Suprapubic skin (tissue), 4 donors: ENCODE data around the gene ASZ1. TPM values are rescaled to one million over a fixed set of nuclear protein-coding genes. Genes with fewer than 3 reads are reported as not detected.
"Not testable (repeated sequence)": the region's sequence is repeated elsewhere in the genome, so short reads cannot be mapped to it uniquely, and the experiment has no call there.

Experiments used
- DNase-seq, 2 donors: peaks; one replicate each; pipeline ENCODE4 v3.0.0-alpha.2; 2019; ENCODE audit warnings: low spot score in 2 of 2
- H3K27ac ChIP-seq: fragments of 200-600 bp; sonication (generic); one replicate; pipeline ENCODE4 v1.5.1; 2019
- H3K27me3 ChIP-seq: fragments of 200-600 bp; sonication (generic); one replicate; pipeline ENCODE4 v1.5.1; 2019
- H3K36me3 ChIP-seq: fragments of 200-600 bp; sonication (generic); one replicate; pipeline ENCODE4 v1.5.1; 2019
- H3K4me1 ChIP-seq: fragments of 200-600 bp; sonication (generic); one replicate; pipeline ENCODE4 v1.5.1; 2019
- H3K4me3 ChIP-seq: fragments of 200-600 bp; sonication (generic); one replicate; pipeline ENCODE4 v1.5.1; 2019; ENCODE audit warnings: mild to moderate bottlenecking
- H3K9me3 ChIP-seq: fragments of 200-600 bp; sonication (generic); one replicate; pipeline ENCODE4 v1.5.1; 2019
- EP300 ChIP-seq: sonication (generic); formaldehyde crosslinking; IDR thresholded peaks from one replicate; pipeline ENCODE4 v1.6.1; 2017; ENCODE audit warnings: antibody characterized with exemption
- POLR2A ChIP-seq, 2 donors: fragments of 450-650 bp; IDR thresholded peaks; one replicate each; pipeline ENCODE4 v1.6.1; 2017; ENCODE audit warnings: antibody characterized with exemption in 2 of 2, mild to moderate bottlenecking in 2 of 2, moderate library complexity in 2 of 2
- POLR2AphosphoS5 ChIP-seq, 3 donors: sonication (generic); formaldehyde crosslinking; IDR thresholded peaks; one replicate each; pipeline ENCODE4 v1.6.1; 2017; ENCODE audit warnings: antibody characterized with exemption in 3 of 3
- WGBS: methylation state at CpG from one replicate; pipeline ENCODE4 v1.1.5; 2018; 5-methylcytosine and 5-hydroxymethylcytosine counted together
- total RNA-seq, 4 donors: library from RNA; depleted of rRNA; stranded (reverse); fragments of >200 nt; gene quantifications; one replicate each; pipeline ENCODE4 v1.1.0, GENCODE V29; 2016
- TF ChIP-seq, protein P1 (sequence below), 2 donors: fragments of 200-600 bp in 1 of 2; fragments of 450-650 bp in 1 of 2; sonication (generic) in 1 of 2; IDR thresholded peaks; one replicate each; pipeline ENCODE4 v1.5.1; 2016 to 2019; ENCODE audit warnings: antibody characterized with exemption in 2 of 2, mild to moderate bottlenecking in 1 of 2, moderate library complexity in 1 of 2

Gene ASZ1, protein sequence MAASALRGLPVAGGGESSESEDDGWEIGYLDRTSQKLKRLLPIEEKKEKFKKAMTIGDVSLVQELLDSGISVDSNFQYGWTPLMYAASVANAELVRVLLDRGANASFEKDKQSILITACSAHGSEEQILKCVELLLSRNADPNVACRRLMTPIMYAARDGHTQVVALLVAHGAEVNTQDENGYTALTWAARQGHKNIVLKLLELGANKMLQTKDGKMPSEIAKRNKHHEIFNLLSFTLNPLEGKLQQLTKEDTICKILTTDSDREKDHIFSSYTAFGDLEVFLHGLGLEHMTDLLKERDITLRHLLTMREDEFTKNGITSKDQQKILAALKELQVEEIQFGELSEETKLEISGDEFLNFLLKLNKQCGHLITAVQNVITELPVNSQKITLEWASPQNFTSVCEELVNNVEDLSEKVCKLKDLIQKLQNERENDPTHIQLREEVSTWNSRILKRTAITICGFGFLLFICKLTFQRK
- not detected for total RNA-seq

DNA sequence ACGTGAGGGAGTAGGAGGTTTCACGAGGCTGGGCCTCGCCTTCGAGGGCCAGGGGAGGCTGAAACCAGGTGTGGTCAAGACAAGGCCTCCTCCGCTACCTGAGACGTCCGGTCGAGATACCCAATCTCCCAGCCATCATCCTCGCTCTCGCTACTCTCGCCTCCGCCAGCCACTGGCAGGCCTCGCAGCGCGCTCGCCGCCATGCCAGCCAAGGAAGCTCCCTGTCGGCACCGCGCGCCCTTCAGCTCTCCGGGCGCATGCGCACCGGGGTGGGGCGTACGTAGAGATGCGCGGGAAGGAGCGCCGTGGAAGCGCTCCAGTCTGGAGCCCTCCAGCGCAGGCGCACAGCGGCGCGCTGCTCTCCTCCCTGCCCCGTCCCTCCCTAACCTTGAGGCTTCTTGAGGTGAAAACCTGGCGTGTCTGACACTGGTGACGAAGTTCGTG, at the start of gene ASZ1:
Gene ASZ1, minus strand, starts transcription at position 236 of the 444 bp plus-strand sequence. Its CDS starts 33 bp downstream, at position 203.
- 86% methylated on average over 40 of the region's 41 CpGs for WGBS
- DNase-seq = no peak
- Histone ChIP-seq H3K4me3 (no peak within 1 kb of the TSS), H3K36me3 (no peaks in the 10 kb centered on the region), H3K27ac (no peak within 1 kb of the TSS), H3K9me3 (no peaks in the 10 kb centered on the region), H3K27me3 (no peaks in the 10 kb centered on the region), H3K4me1 (no peaks in the 10 kb centered on the region)
- TF ChIP-seq POLR2A (IDR thresholded peaks at IDR 0.05) (no peak), POLR2AphosphoS5 (IDR thresholded peaks at IDR 0.05) (no peak), EP300 (no peak)
- TF ChIP-seq, protein P1, sequence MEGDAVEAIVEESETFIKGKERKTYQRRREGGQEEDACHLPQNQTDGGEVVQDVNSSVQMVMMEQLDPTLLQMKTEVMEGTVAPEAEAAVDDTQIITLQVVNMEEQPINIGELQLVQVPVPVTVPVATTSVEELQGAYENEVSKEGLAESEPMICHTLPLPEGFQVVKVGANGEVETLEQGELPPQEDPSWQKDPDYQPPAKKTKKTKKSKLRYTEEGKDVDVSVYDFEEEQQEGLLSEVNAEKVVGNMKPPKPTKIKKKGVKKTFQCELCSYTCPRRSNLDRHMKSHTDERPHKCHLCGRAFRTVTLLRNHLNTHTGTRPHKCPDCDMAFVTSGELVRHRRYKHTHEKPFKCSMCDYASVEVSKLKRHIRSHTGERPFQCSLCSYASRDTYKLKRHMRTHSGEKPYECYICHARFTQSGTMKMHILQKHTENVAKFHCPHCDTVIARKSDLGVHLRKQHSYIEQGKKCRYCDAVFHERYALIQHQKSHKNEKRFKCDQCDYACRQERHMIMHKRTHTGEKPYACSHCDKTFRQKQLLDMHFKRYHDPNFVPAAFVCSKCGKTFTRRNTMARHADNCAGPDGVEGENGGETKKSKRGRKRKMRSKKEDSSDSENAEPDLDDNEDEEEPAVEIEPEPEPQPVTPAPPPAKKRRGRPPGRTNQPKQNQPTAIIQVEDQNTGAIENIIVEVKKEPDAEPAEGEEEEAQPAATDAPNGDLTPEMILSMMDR (IDR thresholded peaks at IDR 0.05) = no peak

DNA sequence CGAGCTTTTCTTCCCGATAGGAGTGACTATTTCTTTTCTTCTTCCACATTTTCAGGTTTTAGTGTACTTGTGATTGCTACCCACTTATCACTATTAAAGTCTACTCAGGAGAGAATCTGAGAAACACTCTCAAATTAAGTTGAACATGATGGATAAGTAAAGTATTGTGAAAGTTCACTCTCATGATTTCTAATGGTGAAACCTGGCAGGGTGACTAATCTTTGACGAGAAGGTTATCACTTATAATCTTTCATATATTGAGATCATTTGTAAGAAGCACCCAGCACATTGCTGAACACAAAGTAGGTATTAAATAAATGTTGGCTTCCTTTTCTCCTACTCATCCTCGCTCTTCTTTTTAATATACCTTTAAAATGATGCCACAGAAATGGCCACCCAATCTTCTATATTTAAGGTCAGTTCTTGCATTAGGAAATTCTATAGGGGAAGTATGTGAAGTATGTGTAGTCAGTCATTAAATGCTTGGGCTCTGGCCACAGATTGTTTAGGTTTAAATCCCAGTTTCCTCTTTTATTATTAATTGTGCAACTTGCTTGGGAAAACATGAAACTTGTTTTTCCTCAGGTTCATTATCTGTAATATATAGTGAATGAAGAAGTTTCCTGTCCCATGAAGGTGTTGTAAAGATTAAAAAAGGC, 49.4 kb upstream of the ASZ1 start:
- no peak for DNase-seq
- WGBS = 86% methylated on average over 4 of the region's 4 CpGs
- no peak for TF ChIP-seq POLR2A (IDR thresholded peaks at IDR 0.05)
- Histone ChIP-seq H3K9me3 (no peaks in the 10 kb centered on the region), H3K36me3 (no peaks in the 10 kb centered on the region), H3K27me3 (peaks cover 16% of the 10 kb centered on the region), H3K27ac (no peak overlapping the region), H3K4me1 (peaks cover 11% of the 10 kb centered on the region), H3K4me3 (no peak overlapping the region)

DNA sequence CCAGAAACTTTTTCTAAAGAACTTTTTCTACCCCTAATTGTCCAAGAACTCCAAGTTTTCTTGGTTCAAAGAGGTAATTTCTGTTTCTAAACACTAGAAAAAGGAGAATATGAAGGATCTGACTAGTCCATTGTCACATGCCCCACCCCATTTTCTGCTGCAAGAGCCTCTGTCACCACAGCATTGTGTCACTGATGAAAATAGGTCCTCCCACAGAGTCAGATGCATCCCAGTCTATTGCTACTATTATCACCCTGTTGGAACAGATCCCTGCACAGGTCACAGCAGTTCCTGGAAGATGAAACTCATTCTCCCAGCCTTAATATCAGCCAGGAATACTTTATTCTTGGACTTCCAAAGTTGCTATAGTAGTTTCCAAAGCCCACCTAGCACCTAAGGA, 45.0 kb upstream of the ASZ1 start:
- no peaks in the 10 kb centered on the region for H3K36me3 ChIP-seq
- DNase-seq = no peak
- H3K27me3 ChIP-seq = no peaks in the 10 kb centered on the region
- H3K4me3 ChIP-seq = no peak overlapping the region
- no peaks in the 10 kb centered on the region for H3K4me1 ChIP-seq
- no peaks in the 10 kb centered on the region for H3K9me3 ChIP-seq
- no peak overlapping the region for H3K27ac ChIP-seq
- TF ChIP-seq POLR2AphosphoS5 (IDR thresholded peaks at IDR 0.05) (no peak), POLR2A (IDR thresholded peaks at IDR 0.05) (no peak), EP300 (no peak)
- TF ChIP-seq, protein P1 (IDR thresholded peaks at IDR 0.05) = no peak

DNA sequence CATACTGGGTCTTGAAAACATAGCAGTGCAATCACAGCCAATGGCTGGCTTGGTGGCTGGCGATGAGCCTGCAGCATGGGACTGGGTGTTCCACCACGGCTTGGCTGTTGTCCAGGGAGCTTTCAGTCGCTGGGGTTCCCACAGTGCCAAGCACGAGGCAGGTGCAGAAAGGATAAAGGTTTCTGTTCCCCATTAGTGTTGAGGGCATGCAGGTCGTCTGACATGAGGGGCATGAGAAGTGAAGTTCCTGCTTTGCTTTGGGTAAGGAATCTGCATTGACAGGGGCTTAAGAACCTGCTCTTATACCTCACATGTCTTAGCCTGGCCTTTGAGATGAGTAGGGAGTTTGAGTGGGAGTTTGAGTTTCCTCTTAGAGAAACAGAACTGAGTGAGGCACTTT, 43.5 kb upstream of the ASZ1 start:
- no peaks in the 10 kb centered on the region for H3K36me3 ChIP-seq
- H3K9me3 ChIP-seq = no peaks in the 10 kb centered on the region
- no peaks in the 10 kb centered on the region for H3K27me3 ChIP-seq
- H3K4me1 ChIP-seq = no peaks in the 10 kb centered on the region
- WGBS = 39% methylated on average over 5 of the region's 5 CpGs
- no peak for DNase-seq
- H3K27ac ChIP-seq = no peak overlapping the region
- no peak overlapping the region for H3K4me3 ChIP-seq
- TF ChIP-seq, protein P1 (IDR thresholded peaks at IDR 0.05) = no peak
- TF ChIP-seq POLR2AphosphoS5 (IDR thresholded peaks at IDR 0.05) (no peak), EP300 (no peak), POLR2A (IDR thresholded peaks at IDR 0.05) (no peak)

DNA sequence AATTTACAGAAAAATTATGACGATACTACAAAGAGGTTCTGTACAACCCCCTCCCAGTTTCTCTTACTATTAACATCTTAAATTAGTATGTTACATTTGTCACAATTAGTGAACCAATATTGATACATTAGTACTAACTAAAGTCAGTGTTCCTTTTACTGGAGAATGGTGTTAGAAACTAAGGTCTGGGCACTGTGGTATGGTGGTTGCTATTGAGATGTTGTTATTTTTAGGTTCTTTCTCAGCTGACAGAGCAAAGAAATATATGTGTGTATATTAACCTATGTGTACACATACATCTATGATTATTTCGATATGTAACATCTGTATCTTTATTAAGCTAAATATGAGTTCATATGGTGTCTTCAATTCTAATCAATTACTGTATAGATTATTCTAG, 40.9 kb upstream of the ASZ1 start:
- Histone ChIP-seq H3K36me3 (no peaks in the 10 kb centered on the region), H3K4me3 (no peak overlapping the region), H3K27me3 (no peaks in the 10 kb centered on the region), H3K27ac (no peak overlapping the region), H3K4me1 (no peaks in the 10 kb centered on the region), H3K9me3 (no peaks in the 10 kb centered on the region)
- 89% methylated on average over 2 of the region's 2 CpGs for WGBS
- TF ChIP-seq POLR2AphosphoS5 (IDR thresholded peaks at IDR 0.05) (no peak), EP300 (no peak), POLR2A (IDR thresholded peaks at IDR 0.05) (no peak)
- TF ChIP-seq, protein P1 (IDR thresholded peaks at IDR 0.05) = no peak
- DNase-seq = no peak

DNA sequence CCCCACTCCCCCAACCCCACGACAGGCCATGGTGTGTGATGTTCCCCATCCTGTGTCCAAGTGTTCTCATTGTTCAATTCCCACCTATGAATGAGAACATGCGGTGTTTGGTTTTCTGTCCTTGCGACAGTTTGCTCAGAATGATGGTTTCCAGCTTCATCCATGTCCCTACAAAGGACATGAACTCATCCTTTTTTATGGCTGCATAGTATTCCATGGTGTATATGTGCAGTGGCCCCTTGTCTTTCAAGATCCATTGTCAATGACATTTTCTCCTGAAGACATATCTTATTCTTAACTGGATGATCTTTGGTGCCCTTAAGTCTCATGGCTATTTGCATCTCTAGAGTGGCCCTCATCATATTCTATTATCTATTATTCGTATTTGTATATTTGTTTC, 33.5 kb upstream of the ASZ1 start:
- not testable (repeated sequence) for H3K4me1 ChIP-seq, H3K27ac ChIP-seq, H3K9me3 ChIP-seq, H3K4me3 ChIP-seq, H3K27me3 ChIP-seq, DNase-seq, H3K36me3 ChIP-seq
- 91% methylated on average over 4 of the region's 4 CpGs for WGBS
